ENCODE measurements around the gene DNAH14. TPM values are rescaled to one million over a fixed set of nuclear protein-coding genes. Genes with fewer than 3 reads are reported as not detected.

The DNAH14 gene
- polyA plus RNA-seq, 1 donor from 2014 or later, result 24.9 TPM

DNA sequence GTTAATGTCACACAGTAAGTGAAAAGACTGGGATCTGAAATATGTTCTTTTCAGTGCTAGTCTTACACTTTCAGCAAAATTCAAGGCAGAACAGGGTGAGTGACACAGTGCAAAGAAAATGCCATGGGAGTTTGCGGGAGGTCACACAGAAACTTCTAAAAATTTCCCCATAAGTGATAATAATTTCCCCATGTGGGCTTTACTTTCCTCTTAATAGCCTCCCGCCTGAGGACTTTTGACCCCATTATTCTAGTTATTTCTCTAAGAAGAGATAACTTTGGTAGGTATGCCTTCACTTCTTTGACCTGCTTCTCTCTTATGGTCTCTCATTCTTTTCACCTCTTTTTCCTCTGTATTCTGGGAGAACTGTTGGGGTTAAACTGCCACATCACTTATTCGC is 8.1 kb upstream of the DNAH14 start:
- Histone ChIP-seq H3K4me2 (ENCODE audit: low read length) (no peak overlapping the region), H3K4me3 (ENCODE audit: low read length) (no peak overlapping the region), H3K9me2 (ENCODE audit: insufficient read depth, low read length) (no peaks in the 10 kb centered on the region), H3K27ac (ENCODE audit: low read length) (no peak overlapping the region), H2AFZ (ENCODE audit: low read depth, low read length) (no peak overlapping the region), H3K27me3 (ENCODE audit: insufficient read depth, low read depth, low read length) (no peaks in the 10 kb centered on the region), H3K79me2 (replicated peaks; ENCODE audit: insufficient read depth, low read length) (no peaks in the 10 kb centered on the region), H3F3A (ENCODE audit: insufficient read depth, low read length, poor library complexity, severe bottlenecking) (no peaks in the 10 kb centered on the region), H3K9me3 (ENCODE audit: low read length) (no peaks in the 10 kb centered on the region), H3K36me3 (ENCODE audit: insufficient read depth, low read length) (no peaks in the 10 kb centered on the region), H4K20me1 (ENCODE audit: insufficient read depth) (no peaks in the 10 kb centered on the region), H3K9ac (ENCODE audit: low read length) (no peak overlapping the region)
- TF ChIP-seq EZH2 (IDR thresholded peaks at IDR 0.05; ENCODE audit: borderline replicate concordance, insufficient read depth, low read length, poor library complexity, severe bottlenecking), result no peak

DNA sequence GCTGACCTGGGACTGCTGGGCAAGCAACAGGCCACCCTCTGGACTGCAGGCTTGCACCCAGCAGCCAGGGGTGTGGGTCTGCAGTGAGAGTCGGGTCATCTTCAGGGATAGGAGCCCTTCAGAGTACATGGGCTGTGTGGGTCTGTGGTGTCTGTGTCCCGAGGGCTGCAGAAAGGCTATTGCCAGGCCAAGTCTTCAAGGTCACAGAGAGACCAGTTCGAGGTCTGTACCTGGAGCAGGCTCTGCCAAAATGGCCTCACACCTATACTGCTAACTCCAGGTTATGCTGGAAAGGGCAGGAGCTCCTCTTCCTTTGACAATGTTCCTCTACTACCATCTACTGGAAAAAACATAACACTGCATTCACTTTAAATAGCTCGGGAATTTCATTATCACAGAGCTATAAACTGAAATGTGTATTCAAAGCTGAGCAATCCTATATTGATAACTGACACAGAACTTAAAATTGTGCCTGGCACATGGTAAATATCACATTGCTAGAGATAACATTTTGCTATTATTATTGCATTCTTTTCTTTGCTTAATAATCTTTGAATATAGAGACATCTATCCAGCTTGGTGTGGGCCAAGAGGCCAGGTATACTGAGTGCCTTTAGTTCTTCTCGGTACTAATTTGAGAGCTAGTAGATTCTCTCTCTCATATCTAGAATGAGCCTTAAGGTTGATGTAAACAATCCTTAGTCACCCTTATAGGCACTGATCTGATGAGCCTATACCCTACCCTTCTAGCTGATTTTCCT is 6.9 kb upstream of the DNAH14 start:
- H3K27me3 ChIP-seq (ENCODE audit: insufficient read depth, low read depth, low read length), result no peaks in the 10 kb centered on the region
- H3K79me2 ChIP-seq (replicated peaks; ENCODE audit: insufficient read depth, low read length), result no peaks in the 10 kb centered on the region
- no peak overlapping the region for H3K27ac ChIP-seq (ENCODE audit: low read length)
- no peaks in the 10 kb centered on the region for H4K20me1 ChIP-seq (ENCODE audit: insufficient read depth)
- no peak overlapping the region for H3K4me2 ChIP-seq (ENCODE audit: low read length)
- H3K9me3 ChIP-seq (ENCODE audit: low read length), result no peaks in the 10 kb centered on the region
- H3K36me3 ChIP-seq (ENCODE audit: insufficient read depth, low read length), result no peaks in the 10 kb centered on the region
- no peaks in the 10 kb centered on the region for H3K9me2 ChIP-seq (ENCODE audit: insufficient read depth, low read length)
- H2AFZ ChIP-seq (ENCODE audit: low read depth, low read length), result no peak overlapping the region
- no peak overlapping the region for H3K4me3 ChIP-seq (ENCODE audit: low read length)
- no peaks in the 10 kb centered on the region for H3F3A ChIP-seq (ENCODE audit: insufficient read depth, low read length, poor library complexity, severe bottlenecking)
- peak overlapping the region; percentile 7 for H3K9ac ChIP-seq (ENCODE audit: low read length)
- TF ChIP-seq MXI1 (conservative IDR thresholded peaks at IDR 0.05; ENCODE audit: poor library complexity, severe bottlenecking) (no peak), SMC3 (conservative IDR thresholded peaks at IDR 0.05; ENCODE audit: poor library complexity) (peak; percentile 89), POLR2AphosphoS5 (IDR thresholded peaks at IDR 0.05) (no peak), EP300 (conservative IDR thresholded peaks at IDR 0.05; ENCODE audit: poor library complexity, severe bottlenecking) (no peak), RAD21 (conservative IDR thresholded peaks at IDR 0.05) (peak; percentile 96), EZH2 (IDR thresholded peaks at IDR 0.05; ENCODE audit: borderline replicate concordance, insufficient read depth, low read length, poor library complexity, severe bottlenecking) (no peak), TAF1 (IDR thresholded peaks at IDR 0.05; ENCODE audit: low read depth) (no peak)
- TF ChIP-seq, protein P1, sequence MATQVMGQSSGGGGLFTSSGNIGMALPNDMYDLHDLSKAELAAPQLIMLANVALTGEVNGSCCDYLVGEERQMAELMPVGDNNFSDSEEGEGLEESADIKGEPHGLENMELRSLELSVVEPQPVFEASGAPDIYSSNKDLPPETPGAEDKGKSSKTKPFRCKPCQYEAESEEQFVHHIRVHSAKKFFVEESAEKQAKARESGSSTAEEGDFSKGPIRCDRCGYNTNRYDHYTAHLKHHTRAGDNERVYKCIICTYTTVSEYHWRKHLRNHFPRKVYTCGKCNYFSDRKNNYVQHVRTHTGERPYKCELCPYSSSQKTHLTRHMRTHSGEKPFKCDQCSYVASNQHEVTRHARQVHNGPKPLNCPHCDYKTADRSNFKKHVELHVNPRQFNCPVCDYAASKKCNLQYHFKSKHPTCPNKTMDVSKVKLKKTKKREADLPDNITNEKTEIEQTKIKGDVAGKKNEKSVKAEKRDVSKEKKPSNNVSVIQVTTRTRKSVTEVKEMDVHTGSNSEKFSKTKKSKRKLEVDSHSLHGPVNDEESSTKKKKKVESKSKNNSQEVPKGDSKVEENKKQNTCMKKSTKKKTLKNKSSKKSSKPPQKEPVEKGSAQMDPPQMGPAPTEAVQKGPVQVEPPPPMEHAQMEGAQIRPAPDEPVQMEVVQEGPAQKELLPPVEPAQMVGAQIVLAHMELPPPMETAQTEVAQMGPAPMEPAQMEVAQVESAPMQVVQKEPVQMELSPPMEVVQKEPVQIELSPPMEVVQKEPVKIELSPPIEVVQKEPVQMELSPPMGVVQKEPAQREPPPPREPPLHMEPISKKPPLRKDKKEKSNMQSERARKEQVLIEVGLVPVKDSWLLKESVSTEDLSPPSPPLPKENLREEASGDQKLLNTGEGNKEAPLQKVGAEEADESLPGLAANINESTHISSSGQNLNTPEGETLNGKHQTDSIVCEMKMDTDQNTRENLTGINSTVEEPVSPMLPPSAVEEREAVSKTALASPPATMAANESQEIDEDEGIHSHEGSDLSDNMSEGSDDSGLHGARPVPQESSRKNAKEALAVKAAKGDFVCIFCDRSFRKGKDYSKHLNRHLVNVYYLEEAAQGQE (IDR thresholded peaks at IDR 0.05; ENCODE audit: borderline replicate concordance), result no peak
- TF ChIP-seq, protein P2, sequence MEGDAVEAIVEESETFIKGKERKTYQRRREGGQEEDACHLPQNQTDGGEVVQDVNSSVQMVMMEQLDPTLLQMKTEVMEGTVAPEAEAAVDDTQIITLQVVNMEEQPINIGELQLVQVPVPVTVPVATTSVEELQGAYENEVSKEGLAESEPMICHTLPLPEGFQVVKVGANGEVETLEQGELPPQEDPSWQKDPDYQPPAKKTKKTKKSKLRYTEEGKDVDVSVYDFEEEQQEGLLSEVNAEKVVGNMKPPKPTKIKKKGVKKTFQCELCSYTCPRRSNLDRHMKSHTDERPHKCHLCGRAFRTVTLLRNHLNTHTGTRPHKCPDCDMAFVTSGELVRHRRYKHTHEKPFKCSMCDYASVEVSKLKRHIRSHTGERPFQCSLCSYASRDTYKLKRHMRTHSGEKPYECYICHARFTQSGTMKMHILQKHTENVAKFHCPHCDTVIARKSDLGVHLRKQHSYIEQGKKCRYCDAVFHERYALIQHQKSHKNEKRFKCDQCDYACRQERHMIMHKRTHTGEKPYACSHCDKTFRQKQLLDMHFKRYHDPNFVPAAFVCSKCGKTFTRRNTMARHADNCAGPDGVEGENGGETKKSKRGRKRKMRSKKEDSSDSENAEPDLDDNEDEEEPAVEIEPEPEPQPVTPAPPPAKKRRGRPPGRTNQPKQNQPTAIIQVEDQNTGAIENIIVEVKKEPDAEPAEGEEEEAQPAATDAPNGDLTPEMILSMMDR (IDR thresholded peaks at IDR 0.05; ENCODE audit: poor library complexity, severe bottlenecking), result peak; percentile 95
